HG03060 (cell line): ENCODE measurements around the gene NUDT14.

Source experiments
- ATAC-seq: cut with Tn5 transposase; IDR thresholded peaks from one replicate; pipeline ENCODE4 v1.9.1; 2021; ENCODE audit warnings: low read depth, moderate number of reproducible peaks; ENCODE audit not compliant: unreplicated experiment

Gene NUDT14

GRCh38 chr14:105180592-105181548 is at the start of gene NUDT14:
Gene NUDT14, minus strand, starts transcription at chr14:105181312. Its CDS starts 103 bp downstream, at chr14:105181209.
- no peak for ATAC-seq

- ATAC-seq: no peak
Observed at GRCh38 chr14:105229099-105229655, 48.1 kb upstream of the NUDT14 start.

- no peak for ATAC-seq
Observed at GRCh38 chr14:105228562-105228961, 47.5 kb upstream of the NUDT14 start.

- ATAC-seq: no peak
Observed at GRCh38 chr14:105227346-105227745, 46.2 kb upstream of the NUDT14 start.

- ATAC-seq: no peak
Observed at GRCh38 chr14:105226198-105226597, 45.1 kb upstream of the NUDT14 start.

GRCh38 chr14:105224845-105225570 is 43.9 kb upstream of the NUDT14 start:
- no peak for ATAC-seq

- ATAC-seq: no peak
Observed at GRCh38 chr14:105223770-105224544, 42.8 kb upstream of the NUDT14 start.

- no peak for ATAC-seq
Observed at GRCh38 chr14:105223260-105223659, 42.1 kb upstream of the NUDT14 start.

GRCh38 chr14:105221598-105222178 is 40.6 kb upstream of the NUDT14 start:
- ATAC-seq: no peak

GRCh38 chr14:105220699-105221597 is 39.8 kb upstream of the NUDT14 start:
- ATAC-seq: no peak

- no peak for ATAC-seq
Observed at GRCh38 chr14:105219753-105220152, 38.6 kb upstream of the NUDT14 start.

GRCh38 chr14:105219043-105219612 is 38.0 kb upstream of the NUDT14 start:
- ATAC-seq: no peak

DNA sequence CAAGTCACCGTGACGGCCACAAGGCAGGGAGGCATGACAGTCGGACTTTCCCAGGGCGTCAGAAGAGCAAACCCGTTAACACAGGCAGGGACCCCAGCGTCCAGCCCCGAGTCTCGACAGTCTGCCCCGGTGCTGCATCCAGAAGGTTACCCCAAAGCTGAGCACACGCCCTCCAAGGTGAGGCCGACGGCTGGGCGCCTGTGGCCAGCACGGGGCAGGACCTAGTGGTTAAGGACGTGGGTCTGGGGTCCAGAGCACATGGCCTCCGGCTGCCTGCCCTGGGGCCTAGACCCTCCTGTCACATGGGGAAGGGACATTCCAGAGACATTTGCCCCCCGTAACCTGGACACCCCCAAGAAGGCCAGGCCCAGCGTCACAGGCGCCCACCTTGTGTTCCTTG is 37.5 kb upstream of the NUDT14 start:
- no peak for ATAC-seq

- ATAC-seq: no peak
Observed at GRCh38 chr14:105217774-105218173, 36.7 kb upstream of the NUDT14 start.

DNA sequence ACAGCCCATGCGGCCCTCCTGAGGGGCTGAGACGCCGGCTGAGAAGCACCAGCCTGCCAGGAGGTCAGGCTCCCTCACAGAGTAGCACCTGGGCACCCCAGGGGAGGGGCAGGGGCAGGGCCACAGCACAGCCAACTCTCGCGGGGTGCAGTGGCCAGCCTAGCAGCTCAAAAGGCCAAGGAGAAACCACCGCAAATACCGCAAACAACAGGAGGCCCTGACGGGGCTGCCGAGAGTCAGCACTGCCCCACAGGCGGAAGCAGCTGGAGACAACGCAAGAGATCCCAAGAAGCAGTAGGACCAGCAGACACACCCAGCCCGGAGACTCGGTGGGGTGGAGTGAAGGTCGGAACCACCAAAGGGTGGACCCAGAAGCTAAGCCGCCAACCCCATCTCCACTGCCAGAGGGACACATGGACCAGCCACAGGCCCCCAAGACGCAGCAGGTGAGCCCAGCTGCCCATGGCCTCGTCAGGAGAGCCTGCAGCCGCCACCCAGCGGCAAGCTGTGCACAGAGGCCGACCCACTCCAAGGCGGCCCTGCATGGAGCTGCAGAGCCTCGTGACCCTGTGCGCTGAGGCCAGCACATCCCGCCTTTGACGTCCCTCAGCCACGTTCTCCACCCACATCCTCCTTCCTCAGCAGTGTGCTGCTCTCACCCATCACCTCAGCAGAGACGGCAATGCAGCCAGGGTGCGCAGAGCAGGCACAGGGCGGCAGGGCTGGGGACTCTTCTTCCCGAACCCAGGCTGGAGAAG is 35.6 kb upstream of the NUDT14 start:
- ATAC-seq: no peak

DNA sequence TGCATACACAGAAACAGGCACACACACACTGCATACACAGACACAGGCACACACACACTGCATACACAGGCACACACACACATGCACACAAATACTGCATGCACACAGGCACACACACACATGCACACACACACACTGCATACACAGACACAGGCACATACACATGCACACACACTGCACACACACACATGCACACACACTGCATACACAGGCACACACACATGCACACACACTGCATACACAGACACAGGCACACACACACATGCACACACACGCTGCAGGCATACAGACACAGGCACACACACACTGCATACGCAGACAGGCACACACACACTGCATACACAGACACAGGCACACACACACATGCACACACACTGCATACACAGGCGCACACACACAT is 34.5 kb upstream of the NUDT14 start:
- no peak for ATAC-seq

DNA sequence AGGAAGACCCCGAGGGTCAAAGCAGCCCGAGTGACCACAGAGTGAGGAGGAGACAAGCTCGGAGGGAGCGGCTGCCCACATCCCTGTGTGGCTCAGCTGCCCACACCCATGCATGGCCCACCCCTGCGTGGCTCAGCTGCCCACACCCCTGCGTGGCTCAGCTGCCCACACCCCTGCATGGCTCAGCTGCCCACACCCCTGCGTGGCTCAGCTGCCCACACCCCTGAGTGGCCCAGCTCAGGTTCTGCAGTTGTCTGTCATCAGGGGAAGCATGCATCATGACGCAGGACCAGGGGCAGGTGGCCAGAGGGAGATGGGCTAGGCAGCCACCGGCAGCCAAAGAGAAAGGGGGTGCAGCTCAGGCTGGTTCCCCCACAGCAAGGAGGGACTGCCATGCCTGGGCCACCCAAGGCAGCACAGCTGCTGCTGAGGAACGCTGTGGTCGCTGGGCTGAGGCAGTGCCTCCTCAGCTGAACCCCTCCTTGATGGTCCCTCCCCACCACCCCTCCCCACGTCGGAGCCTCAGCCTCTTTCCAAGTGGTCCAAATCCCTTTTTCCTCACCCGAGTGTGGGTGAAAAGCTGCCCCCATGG is 33.3 kb upstream of the NUDT14 start:
- no peak for ATAC-seq

GRCh38 chr14:105213361-105213760 is 32.2 kb upstream of the NUDT14 start:
- ATAC-seq: no peak
